HG02943 (cell line): ENCODE data around the gene ZCCHC9.
"Not testable (repeated sequence)": the region's sequence is repeated elsewhere in the genome, so short reads cannot be mapped to it uniquely, and the experiment has no call there.

Experiments
- ATAC-seq: cut with Tn5 transposase; IDR thresholded peaks from one replicate; pipeline ENCODE4 v1.9.1; 2021; ENCODE audit warnings: mild to moderate bottlenecking, low read depth, moderate library complexity; ENCODE audit not compliant: unreplicated experiment

Gene ZCCHC9

GRCh38 chr5:81303563-81303962 lies 2.2 kb downstream of the ZCCHC9 start:
- ATAC-seq: no peak

DNA sequence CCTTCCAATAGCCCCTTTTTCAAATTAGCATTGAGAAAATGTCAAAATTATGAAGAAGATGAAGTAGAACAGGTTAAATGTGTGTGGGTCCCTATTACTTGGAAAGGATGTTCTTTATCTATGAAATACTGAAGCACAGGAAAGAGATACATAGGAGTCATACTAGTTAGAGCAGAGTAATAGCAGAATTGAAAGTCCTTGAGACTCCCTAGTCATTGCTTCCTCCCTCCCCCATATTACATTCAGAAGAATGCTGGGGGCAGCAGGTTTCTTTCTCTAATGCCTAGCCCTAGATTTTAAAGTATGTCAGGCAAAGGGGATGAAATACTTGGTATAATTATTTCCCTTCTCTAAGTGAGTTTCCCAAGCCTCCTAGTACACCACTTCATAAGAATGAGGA lies 4.4 kb downstream of the ZCCHC9 start:
- no peak for ATAC-seq

DNA sequence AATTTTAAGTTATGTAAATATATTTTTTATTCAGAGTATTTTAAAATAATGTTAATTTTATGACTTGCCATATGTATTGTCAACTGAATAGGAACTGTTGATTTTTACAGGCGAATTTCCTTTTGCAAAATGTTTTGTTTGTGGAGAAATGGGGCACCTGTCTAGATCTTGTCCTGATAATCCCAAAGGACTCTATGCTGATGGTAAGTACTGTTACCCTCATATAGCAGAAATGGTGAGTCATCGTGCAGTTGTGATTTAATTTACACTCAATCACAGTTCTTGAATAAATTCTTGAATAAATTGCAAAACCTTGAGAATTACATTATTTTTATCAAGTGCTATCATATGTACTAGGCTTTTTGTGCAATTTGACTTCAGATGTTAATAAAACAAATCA lies 7.4 kb downstream of the ZCCHC9 start:
- no peak for ATAC-seq

DNA sequence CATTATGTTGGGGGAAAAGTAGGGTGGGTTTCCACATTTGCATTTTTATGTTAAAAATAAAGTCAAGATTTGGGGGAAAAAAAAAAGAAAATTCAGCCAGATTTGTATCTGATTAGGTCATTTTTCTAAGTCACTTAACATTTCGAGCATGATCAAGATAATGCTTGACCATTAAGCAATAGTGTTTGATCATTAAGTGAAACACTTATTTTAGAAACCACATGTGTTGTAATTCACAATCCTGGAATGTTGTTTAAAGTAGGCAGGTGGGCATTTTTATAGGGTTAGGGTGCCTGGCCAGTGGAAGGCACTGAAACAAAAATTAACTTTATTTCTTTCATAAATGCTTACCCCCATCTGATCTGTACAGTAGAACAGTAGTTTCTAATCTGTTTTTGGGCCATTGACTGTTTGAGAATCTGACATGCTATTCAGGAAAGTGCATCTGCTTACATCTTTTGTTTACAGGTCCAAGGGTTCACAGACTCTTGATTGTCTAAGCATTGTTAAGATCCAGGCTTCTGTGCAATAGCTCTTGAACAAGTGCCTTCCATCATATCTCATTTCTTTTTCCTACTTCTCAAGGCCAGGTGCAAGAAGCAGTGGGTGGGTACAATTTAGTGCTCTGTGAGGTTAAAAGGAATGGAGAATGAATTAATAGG lies 9.1 kb downstream of the ZCCHC9 start:
- ATAC-seq: no peak

DNA sequence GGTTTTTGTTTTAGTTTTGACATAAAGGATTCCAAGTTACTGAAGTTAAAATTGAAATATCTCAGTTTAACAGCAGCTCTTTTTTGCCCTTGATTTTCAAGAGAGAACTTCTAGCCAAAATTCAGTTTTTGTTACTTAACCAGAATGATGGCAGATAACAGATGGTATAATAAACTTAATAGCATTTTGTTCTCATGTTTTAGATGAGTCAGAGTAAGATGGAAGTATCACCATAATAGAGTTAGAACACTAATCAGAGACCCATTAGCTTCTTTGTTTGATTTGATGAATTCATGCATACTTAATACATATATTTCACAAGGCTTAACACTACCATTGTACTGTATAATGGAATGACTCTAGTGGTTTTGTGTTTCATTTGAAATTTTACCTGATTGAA lies 11.9 kb downstream of the ZCCHC9 start:
- ATAC-seq: no peak

- ATAC-seq: no peak
These were observed 12.3 kb downstream of the ZCCHC9 start for GRCh38 chr5:81313686-81314085.

- ATAC-seq: no peak
These were observed 13.2 kb downstream of the ZCCHC9 start for GRCh38 chr5:81314581-81314980.

DNA sequence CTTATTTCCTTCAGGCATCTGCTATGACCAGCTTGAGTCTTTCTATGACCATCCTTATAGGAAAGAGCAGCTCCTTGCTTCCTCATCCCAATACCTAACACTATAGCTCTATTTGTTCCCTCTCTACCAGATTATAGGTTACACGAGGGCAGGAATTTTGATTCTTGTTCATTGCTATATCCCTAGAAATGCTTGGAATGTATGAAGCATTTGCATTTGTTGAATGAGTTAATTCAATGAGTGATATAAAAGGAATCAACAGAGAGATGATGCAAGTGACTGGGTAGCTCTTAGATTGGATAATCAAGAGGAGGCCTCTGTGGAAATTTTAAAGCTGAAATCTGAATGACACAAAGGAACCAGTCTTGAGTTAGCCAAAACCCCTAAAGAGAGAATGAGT lies 13.9 kb downstream of the ZCCHC9 start:
- no peak for ATAC-seq

- no peak for ATAC-seq
These were observed 14.4 kb downstream of the ZCCHC9 start for GRCh38 chr5:81315830-81316229.

- no peak for ATAC-seq
These were observed 15.2 kb downstream of the ZCCHC9 start for GRCh38 chr5:81316571-81316970.

DNA sequence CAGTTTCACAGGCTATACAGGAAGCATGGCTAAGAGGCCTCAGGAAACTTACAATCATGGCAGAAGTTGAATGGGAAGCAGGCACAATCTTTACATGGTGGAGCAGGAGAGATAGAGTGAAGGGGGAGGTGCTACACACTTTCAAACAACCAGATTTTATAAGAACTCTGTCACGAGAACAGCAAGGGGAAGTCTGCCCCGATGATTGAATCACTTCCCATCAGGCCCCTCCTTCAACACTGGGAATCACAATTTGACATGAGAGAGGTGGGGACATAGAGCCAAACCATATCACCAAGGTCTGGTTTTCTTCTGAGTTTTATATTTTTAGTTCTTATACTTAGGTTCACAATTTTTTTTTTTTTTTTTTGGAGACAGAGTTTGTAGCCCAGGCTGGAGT lies 16.1 kb downstream of the ZCCHC9 start:
- no peak for ATAC-seq

DNA sequence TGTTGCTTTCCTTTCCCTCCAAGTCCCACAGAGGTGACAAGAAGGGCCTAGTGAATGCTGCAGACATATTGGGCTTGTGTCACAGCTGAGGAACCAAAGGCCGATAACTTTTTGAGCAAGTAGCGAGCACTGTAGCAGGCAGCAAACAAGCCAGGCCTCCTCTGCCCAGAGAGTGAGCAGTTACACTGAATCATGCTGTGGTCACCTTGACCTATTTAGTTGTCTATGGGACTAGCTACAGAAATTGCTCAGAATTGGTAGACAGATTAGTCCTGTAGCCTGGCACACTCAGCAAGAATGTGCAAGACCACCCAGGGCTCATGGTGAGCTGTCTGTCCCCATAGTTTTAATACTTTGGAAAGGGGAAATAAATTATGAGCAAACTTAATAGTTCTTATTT lies 25.2 kb downstream of the ZCCHC9 start:
- ATAC-seq: no peak

- ATAC-seq: no peak
These were observed 33.1 kb downstream of the ZCCHC9 start for GRCh38 chr5:81334304-81335061.

DNA sequence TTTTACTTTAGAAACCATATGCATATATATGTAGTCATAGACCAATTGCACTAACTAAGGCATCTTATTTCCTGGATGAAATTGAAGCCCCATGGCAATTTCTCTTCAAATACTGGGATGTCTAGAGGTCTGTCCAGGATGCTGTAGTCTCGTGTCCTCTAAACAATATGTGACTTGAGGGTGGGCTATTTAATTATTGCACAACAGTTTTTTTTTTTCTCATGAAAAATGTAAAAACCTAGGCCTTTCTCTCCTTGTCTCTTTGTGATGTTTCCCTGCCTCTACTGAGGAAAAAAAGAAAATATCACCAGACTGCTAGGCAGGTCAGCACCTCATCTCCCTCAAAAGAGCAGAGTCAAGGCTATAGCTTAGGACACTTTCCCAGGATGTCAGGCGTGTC lies 34.6 kb downstream of the ZCCHC9 start:
- ATAC-seq: no peak

DNA sequence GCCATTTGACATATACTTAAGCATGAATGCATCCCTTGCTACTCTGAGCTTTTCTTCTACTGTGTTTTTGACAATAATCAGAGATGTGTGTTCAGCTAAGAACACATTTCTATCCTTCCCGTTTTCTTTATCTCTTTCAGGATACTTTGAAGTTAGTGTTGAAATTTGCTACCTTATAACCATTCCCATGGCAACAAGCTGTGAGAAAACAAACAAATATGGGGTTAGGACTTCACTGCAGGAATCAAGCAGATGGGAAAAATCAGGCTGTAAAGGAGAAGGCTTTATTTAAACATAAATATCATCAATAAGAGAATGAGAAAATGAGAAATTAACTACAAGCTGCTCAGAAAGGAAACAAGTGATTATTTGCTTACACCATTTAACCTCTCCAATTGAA lies 35.2 kb downstream of the ZCCHC9 start:
- no peak for ATAC-seq

- ATAC-seq: no peak
These were observed 36.4 kb downstream of the ZCCHC9 start for GRCh38 chr5:81337803-81338202.

- ATAC-seq: not testable (repeated sequence)
These were observed 36.8 kb downstream of the ZCCHC9 start for GRCh38 chr5:81338213-81338612.

DNA sequence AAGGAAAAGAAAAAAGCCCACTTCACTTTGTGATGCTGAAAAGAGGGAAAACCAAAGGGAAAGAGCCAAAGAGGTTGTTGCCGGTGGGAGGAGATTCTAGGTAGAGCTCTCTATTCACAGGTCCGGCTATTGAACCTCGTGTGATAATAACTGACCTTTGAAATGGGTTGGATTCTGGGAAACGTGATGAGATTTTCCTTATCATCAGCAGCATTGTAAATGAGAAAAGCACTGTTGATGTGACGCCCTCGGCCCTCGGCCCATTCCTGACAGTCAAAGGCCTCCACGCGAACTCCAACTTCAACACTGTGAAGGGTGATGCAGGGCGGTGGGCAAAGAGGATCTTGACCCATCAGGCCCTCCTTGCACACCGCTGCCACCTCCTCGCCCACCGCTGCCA lies 43.3 kb downstream of the ZCCHC9 start:
- ATAC-seq: no peak

DNA sequence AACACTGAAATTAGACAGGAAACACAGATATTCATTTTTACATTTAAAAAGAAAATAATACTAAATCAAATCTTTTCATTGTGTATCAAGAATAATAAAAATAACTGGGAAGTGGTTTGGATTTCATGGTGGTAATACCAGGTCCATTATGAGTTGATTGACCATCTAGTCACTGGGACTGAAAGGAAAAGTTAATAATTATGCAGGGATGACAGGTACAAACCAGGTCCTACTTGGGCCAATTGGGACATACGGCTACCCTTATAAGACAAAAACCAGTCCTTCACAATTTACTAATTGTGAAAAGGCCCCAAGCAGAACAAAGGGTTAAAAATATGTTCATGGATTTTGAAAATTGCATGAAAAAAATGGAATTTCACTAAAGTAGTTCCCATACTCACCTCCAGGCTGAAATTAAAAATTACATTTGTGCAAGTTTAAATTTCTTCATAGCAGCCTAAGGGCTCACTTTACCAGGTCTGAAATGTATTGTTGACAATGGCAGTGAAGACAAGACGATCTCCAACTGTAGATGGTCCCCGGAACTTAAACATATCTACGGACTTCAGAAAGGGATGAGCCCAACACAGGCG lies 44.1 kb downstream of the ZCCHC9 start:
- ATAC-seq: no peak

- no peak for ATAC-seq
These were observed 47.8 kb downstream of the ZCCHC9 start for GRCh38 chr5:81349161-81349560.

GRCh38 chr5:81350507-81350906 lies 49.1 kb downstream of the ZCCHC9 start:
- no peak for ATAC-seq

DNA sequence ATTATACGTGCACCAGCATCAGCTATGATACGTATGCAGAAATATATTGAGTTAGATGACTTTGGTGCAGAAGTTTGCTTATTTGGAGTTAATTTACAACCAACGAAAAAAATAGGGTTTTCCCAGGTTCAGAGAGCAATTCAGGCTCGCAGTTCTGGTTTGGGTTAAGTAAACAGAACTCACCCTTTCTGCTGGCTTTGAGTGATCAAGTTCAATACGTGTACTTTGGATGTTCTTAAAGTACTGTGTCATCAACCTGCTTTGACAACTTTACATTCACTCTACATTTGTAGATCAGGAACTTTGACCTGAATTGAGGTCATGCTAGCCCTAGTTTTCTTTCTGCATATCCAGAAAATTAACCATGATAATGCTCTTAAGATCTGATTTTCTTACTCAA lies 51.8 kb downstream of the ZCCHC9 start:
- no peak for ATAC-seq
